GM12878 (cell line): Measurements from ENCODE around the gene FHL2.

Experiments
- CTCF ChIP-seq, 3 experiments: IDR thresholded peaks in 2 of 3; conservative IDR thresholded peaks in 1 of 3; 2 replicates each; pipeline ENCODE4 v1.5.1; 2011; ENCODE audit warnings: low read depth in 3 of 3, low read length in 3 of 3, mild to moderate bottlenecking in 3 of 3, control low read depth in 2 of 3, moderate library complexity in 2 of 3, inconsistent platforms in 1 of 3, mixed read lengths in 1 of 3; ENCODE audit not compliant: control insufficient read depth in 2 of 3, insufficient read depth in 1 of 3; ENCODE audit errors: extremely low read depth in 1 of 3
- EZH2 ChIP-seq: IDR thresholded peaks from 2 replicates; pipeline ENCODE4 v1.6.1; 2012; ENCODE audit warnings: low read depth, mild to moderate bottlenecking, control low read depth, inconsistent platforms, low read length, borderline replicate concordance; ENCODE audit not compliant: control insufficient read depth
- MTA2 ChIP-seq: fragments of 450-650 bp; IDR thresholded peaks from 2 replicates; pipeline ENCODE4 v1.6.1; 2016; ENCODE audit warnings: low read depth, mild to moderate bottlenecking, moderate library complexity
- RAD51 ChIP-seq: fragments of 450-650 bp; IDR thresholded peaks from 2 replicates; pipeline ENCODE4 v1.6.1; 2016; ENCODE audit warnings: moderate library complexity, mild to moderate bottlenecking, inconsistent platforms
- TAF1 ChIP-seq: IDR thresholded peaks from 2 replicates; pipeline ENCODE4 v1.6.1; 2011; ENCODE audit warnings: mild to moderate bottlenecking, low read depth, low read length, borderline replicate concordance

GRCh38 chr2:105442721-105443120 lies 43.9 kb upstream of the FHL2 start:
- TF ChIP-seq CTCF (IDR thresholded peaks at IDR 0.05 in 2 of 3, conservative IDR thresholded peaks at IDR 0.05 in 1 of 3; ENCODE audit: control insufficient read depth in 2 of 3, extremely low read depth in 1 of 3, insufficient read depth in 1 of 3, low read depth in 3 of 3, low read length in 3 of 3) (no peak), EZH2 (no peak), RAD51 (no peak), TAF1 (no peak), MTA2 (no peak)
